ENCODE data around the gene STAG3. TPM values are rescaled to one million over a fixed set of nuclear protein-coding genes. Genes with fewer than 3 reads are reported as not detected.

STAG3 gene
- total and polyA plus RNA-seq, 2 experiments from 2014 or later: 4.6 to 4.7 TPM

DNA sequence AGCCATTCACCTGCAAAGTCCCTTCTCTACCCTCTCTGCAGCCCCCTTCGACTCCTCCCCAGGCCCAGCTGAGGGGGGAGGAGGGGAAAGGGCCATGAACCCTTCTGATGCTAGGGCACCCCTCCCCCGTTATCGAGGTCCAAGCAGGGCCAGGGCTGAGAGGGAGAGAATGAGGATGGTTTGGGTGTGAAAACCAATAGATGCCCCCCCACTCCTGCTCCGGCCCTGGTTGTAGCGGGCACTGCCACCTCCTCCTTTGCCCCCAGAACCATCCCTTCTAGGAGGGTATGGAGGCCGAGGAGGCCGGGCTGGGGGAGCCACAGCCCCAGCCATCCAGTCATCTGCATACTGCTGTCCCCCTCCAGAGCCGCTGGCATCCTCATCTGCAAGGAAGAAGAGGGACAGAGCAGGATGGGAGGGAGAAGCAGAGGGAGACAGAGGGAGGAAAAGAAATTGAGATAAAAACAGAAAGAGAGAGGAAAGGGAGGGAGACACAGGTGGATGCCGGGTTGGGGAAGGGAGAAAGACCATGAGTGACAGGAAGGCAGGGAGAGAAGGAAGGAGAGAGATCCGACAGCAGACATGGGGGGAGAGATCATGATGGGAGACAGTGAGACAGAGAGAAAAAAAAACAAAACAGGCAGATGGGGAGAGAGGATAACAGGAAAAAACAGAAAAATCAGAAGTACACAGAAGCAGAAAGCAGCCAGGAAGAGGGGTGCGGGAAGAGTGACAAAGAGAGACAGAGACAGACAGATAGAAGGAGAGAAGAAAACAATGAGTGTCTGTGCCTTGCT, 7.4 kb upstream of the STAG3 start:
- Mint-ChIP-seq H3K27ac (no peak overlapping the region), H3K27me3 (ENCODE audit: insufficient read depth, low read depth, poor library complexity) (peaks cover 42% of the 10 kb centered on the region), H3K36me3 (ENCODE audit: low read depth) (peaks cover 19% of the 10 kb centered on the region), H3K4me1 (peaks cover 55% of the 10 kb centered on the region), H3K4me3 (peak overlapping the region; percentile 62), H3K9me3 (no peaks in the 10 kb centered on the region; the same call in 2 of the 3 replicates)
- Histone ChIP-seq H4K20me1 (replicated peaks; ENCODE audit: insufficient read depth) (peaks cover 7% of the 10 kb centered on the region; the same call in 1 of the 2 replicates), H3K4me3 (peak overlapping the region; percentile 73), H3K27ac (ENCODE audit: low read depth) (no peak overlapping the region), H3K4me2 (peak overlapping the region; percentile 90), H3K9me2 (ENCODE audit: insufficient read depth) (no peaks in the 10 kb centered on the region), H3K79me2 (replicated peaks; ENCODE audit: insufficient read depth) (no peaks in the 10 kb centered on the region; the same call in 1 of the 2 replicates), H3K27me3 (ENCODE audit: insufficient read depth) (peaks cover 16% of the 10 kb centered on the region), H3K36me3 (ENCODE audit: insufficient read depth) (peaks cover 4% of the 10 kb centered on the region; the same call in 1 of the 2 replicates), H3F3A (replicated peaks; ENCODE audit: low read depth) (peaks cover 28% of the 10 kb centered on the region), H3K4me1 (ENCODE audit: insufficient read depth) (peaks cover 35% of the 10 kb centered on the region), H2AFZ (no peak overlapping the region)
- DNase-seq (ENCODE audit: low spot score): no peak
- ATAC-seq: no peak
- no peak for TF ChIP-seq EZH2phosphoT487 (IDR thresholded peaks at IDR 0.05; ENCODE audit: unreplicated experiment)
- TF ChIP-seq, protein P1, sequence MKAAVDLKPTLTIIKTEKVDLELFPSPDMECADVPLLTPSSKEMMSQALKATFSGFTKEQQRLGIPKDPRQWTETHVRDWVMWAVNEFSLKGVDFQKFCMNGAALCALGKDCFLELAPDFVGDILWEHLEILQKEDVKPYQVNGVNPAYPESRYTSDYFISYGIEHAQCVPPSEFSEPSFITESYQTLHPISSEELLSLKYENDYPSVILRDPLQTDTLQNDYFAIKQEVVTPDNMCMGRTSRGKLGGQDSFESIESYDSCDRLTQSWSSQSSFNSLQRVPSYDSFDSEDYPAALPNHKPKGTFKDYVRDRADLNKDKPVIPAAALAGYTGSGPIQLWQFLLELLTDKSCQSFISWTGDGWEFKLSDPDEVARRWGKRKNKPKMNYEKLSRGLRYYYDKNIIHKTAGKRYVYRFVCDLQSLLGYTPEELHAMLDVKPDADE (IDR thresholded peaks at IDR 0.05): no peak
- TF ChIP-seq STAT1 (IDR thresholded peaks at IDR 0.05; ENCODE audit: unreplicated experiment): no peak
- TF ChIP-seq, protein P2, sequence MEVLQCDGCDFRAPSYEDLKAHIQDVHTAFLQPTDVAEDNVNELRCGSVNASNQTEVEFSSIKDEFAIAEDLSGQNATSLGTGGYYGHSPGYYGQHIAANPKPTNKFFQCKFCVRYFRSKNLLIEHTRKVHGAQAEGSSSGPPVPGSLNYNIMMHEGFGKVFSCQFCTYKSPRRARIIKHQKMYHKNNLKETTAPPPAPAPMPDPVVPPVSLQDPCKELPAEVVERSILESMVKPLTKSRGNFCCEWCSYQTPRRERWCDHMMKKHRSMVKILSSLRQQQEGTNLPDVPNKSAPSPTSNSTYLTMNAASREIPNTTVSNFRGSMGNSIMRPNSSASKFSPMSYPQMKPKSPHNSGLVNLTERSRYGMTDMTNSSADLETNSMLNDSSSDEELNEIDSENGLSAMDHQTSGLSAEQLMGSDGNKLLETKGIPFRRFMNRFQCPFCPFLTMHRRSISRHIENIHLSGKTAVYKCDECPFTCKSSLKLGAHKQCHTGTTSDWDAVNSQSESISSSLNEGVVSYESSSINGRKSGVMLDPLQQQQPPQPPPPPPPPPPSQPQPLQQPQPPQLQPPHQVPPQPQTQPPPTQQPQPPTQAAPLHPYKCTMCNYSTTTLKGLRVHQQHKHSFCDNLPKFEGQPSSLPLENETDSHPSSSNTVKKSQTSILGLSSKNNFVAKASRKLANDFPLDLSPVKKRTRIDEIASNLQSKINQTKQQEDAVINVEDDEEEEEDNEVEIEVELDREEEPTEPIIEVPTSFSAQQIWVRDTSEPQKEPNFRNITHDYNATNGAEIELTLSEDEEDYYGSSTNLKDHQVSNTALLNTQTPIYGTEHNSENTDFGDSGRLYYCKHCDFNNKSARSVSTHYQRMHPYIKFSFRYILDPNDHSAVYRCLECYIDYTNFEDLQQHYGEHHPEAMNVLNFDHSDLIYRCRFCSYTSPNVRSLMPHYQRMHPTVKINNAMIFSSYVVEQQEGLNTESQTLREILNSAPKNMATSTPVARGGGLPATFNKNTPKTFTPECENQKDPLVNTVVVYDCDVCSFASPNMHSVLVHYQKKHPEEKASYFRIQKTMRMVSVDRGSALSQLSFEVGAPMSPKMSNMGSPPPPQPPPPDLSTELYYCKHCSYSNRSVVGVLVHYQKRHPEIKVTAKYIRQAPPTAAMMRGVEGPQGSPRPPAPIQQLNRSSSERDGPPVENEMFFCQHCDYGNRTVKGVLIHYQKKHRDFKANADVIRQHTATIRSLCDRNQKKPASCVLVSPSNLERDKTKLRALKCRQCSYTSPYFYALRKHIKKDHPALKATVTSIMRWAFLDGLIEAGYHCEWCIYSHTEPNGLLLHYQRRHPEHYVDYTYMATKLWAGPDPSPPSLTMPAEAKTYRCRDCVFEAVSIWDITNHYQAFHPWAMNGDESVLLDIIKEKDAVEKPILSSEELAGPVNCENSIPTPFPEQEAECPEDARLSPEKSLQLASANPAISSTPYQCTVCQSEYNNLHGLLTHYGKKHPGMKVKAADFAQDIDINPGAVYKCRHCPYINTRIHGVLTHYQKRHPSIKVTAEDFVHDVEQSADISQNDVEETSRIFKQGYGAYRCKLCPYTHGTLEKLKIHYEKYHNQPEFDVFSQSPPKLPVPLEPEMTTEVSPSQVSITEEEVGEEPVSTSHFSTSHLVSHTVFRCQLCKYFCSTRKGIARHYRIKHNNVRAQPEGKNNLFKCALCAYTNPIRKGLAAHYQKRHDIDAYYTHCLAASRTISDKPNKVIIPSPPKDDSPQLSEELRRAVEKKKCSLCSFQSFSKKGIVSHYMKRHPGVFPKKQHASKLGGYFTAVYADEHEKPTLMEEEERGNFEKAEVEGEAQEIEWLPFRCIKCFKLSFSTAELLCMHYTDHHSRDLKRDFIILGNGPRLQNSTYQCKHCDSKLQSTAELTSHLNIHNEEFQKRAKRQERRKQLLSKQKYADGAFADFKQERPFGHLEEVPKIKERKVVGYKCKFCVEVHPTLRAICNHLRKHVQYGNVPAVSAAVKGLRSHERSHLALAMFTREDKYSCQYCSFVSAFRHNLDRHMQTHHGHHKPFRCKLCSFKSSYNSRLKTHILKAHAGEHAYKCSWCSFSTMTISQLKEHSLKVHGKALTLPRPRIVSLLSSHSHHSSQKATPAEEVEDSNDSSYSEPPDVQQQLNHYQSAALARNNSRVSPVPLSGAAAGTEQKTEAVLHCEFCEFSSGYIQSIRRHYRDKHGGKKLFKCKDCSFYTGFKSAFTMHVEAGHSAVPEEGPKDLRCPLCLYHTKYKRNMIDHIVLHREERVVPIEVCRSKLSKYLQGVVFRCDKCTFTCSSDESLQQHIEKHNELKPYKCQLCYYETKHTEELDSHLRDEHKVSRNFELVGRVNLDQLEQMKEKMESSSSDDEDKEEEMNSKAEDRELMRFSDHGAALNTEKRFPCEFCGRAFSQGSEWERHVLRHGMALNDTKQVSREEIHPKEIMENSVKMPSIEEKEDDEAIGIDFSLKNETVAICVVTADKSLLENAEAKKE (CRISPR knock-in tag; IDR thresholded peaks at IDR 0.05): no peak
- no peak for TF ChIP-seq CREB1 (CRISPR knock-in tag; IDR thresholded peaks at IDR 0.05; ENCODE audit: low read depth)
- TF ChIP-seq ZNF331 (CRISPR knock-in tag; IDR thresholded peaks at IDR 0.05; ENCODE audit: low read depth): no peak
- TF ChIP-seq NANOG (IDR thresholded peaks at IDR 0.05; ENCODE audit: borderline replicate concordance): no peak
- no peak for TF ChIP-seq POLR2AphosphoS5 (IDR thresholded peaks at IDR 0.05; ENCODE audit: low read depth)
- TF ChIP-seq EZH2 (IDR thresholded peaks at IDR 0.05; ENCODE audit: low read depth, unreplicated experiment): no peak
- TF ChIP-seq, protein P3, sequence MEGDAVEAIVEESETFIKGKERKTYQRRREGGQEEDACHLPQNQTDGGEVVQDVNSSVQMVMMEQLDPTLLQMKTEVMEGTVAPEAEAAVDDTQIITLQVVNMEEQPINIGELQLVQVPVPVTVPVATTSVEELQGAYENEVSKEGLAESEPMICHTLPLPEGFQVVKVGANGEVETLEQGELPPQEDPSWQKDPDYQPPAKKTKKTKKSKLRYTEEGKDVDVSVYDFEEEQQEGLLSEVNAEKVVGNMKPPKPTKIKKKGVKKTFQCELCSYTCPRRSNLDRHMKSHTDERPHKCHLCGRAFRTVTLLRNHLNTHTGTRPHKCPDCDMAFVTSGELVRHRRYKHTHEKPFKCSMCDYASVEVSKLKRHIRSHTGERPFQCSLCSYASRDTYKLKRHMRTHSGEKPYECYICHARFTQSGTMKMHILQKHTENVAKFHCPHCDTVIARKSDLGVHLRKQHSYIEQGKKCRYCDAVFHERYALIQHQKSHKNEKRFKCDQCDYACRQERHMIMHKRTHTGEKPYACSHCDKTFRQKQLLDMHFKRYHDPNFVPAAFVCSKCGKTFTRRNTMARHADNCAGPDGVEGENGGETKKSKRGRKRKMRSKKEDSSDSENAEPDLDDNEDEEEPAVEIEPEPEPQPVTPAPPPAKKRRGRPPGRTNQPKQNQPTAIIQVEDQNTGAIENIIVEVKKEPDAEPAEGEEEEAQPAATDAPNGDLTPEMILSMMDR (conservative IDR thresholded peaks at IDR 0.05; ENCODE audit: low read depth in 2 of 2): no peak
- no peak for TF ChIP-seq JUNB (IDR thresholded peaks at IDR 0.05; ENCODE audit: unreplicated experiment)
- TF ChIP-seq, protein P4, sequence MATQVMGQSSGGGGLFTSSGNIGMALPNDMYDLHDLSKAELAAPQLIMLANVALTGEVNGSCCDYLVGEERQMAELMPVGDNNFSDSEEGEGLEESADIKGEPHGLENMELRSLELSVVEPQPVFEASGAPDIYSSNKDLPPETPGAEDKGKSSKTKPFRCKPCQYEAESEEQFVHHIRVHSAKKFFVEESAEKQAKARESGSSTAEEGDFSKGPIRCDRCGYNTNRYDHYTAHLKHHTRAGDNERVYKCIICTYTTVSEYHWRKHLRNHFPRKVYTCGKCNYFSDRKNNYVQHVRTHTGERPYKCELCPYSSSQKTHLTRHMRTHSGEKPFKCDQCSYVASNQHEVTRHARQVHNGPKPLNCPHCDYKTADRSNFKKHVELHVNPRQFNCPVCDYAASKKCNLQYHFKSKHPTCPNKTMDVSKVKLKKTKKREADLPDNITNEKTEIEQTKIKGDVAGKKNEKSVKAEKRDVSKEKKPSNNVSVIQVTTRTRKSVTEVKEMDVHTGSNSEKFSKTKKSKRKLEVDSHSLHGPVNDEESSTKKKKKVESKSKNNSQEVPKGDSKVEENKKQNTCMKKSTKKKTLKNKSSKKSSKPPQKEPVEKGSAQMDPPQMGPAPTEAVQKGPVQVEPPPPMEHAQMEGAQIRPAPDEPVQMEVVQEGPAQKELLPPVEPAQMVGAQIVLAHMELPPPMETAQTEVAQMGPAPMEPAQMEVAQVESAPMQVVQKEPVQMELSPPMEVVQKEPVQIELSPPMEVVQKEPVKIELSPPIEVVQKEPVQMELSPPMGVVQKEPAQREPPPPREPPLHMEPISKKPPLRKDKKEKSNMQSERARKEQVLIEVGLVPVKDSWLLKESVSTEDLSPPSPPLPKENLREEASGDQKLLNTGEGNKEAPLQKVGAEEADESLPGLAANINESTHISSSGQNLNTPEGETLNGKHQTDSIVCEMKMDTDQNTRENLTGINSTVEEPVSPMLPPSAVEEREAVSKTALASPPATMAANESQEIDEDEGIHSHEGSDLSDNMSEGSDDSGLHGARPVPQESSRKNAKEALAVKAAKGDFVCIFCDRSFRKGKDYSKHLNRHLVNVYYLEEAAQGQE (IDR thresholded peaks at IDR 0.05; ENCODE audit: unreplicated experiment): no peak
- no peak for TF ChIP-seq ZNF114 (CRISPR knock-in tag; IDR thresholded peaks at IDR 0.05)

Measured in GM23338 (cell line).